Cardiac muscle cell (in vitro differentiated cells and primary cell): Measurements from ENCODE around the gene LRRC32. TPM values are rescaled to one million over a fixed set of nuclear protein-coding genes. Genes with fewer than 3 reads are reported as not detected.

Experiments used
- DNase-seq, 2 donors: peaks; one replicate each; pipeline versions ENCODE4 v3.0.0 to v3.0.0-alpha.2; 2010 to 2017; ENCODE audit warnings: low read depth in 1 of 2, low spot score in 1 of 2
- H3K27ac ChIP-seq: fragments of 200-600 bp; sonication (generic); 2 replicates; pipeline ENCODE4 v1.5.1; 2016
- H3K27me3 ChIP-seq: fragments of 200-600 bp; sonication (generic); 2 replicates; pipeline ENCODE4 v1.6.0; 2016; ENCODE audit warnings: control low read depth
- H3K36me3 ChIP-seq: fragments of 200-600 bp; sonication (generic); 2 replicates; pipeline ENCODE4 v1.5.1; 2016; ENCODE audit warnings: control low read depth
- H3K4me1 ChIP-seq: fragments of 200-600 bp; sonication (generic); 2 replicates; pipeline ENCODE4 v1.8.1; 2017; ENCODE audit warnings: low read depth, mild to moderate bottlenecking, mixed run types
- H3K4me3 ChIP-seq: fragments of 200-600 bp; sonication (generic); 2 replicates; pipeline ENCODE4 v1.5.1; 2016; ENCODE audit warnings: mild to moderate bottlenecking
- H3K9me3 ChIP-seq: fragments of 200-600 bp; sonication (generic); 2 replicates; pipeline ENCODE4 v1.5.1; 2017; ENCODE audit warnings: low read depth, mild to moderate bottlenecking, control low read depth
- polyA plus RNA-seq: library from polyadenylated mRNA; unstranded; fragments of >200 nt; fragmentation: Nextera tagmentation; extraction: Ambion mirVana; gene quantifications from 2 replicates; pipeline ENCODE4 v1.2.1, GENCODE V29; 2016
- total RNA-seq: library from RNA; depleted of rRNA; stranded (reverse); fragments of >200 nt; gene quantifications from 2 replicates; pipeline ENCODE4 v1.2.3, GENCODE V29; 2016
- TF ChIP-seq, protein P1 (sequence below): IDR thresholded peaks from 2 replicates; pipeline ENCODE4 v1.5.1; 2012; ENCODE audit warnings: low read depth, mild to moderate bottlenecking, low read length

Gene LRRC32
- total and polyA plus RNA-seq, 2 experiments from 2014 or later, result 6.3 to 21.8 TPM

GRCh38 chr11:76623884-76624419 lies 46.6 kb downstream of the LRRC32 start:
- H3K9me3 ChIP-seq, result no peaks in the 10 kb centered on the region
- H3K27me3 ChIP-seq, result no peaks in the 10 kb centered on the region
- no peak overlapping the region for H3K4me3 ChIP-seq
- H3K4me1 ChIP-seq, result peaks cover 36% of the 10 kb centered on the region
- H3K36me3 ChIP-seq, result no peaks in the 10 kb centered on the region
- TF ChIP-seq, protein P1, sequence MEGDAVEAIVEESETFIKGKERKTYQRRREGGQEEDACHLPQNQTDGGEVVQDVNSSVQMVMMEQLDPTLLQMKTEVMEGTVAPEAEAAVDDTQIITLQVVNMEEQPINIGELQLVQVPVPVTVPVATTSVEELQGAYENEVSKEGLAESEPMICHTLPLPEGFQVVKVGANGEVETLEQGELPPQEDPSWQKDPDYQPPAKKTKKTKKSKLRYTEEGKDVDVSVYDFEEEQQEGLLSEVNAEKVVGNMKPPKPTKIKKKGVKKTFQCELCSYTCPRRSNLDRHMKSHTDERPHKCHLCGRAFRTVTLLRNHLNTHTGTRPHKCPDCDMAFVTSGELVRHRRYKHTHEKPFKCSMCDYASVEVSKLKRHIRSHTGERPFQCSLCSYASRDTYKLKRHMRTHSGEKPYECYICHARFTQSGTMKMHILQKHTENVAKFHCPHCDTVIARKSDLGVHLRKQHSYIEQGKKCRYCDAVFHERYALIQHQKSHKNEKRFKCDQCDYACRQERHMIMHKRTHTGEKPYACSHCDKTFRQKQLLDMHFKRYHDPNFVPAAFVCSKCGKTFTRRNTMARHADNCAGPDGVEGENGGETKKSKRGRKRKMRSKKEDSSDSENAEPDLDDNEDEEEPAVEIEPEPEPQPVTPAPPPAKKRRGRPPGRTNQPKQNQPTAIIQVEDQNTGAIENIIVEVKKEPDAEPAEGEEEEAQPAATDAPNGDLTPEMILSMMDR, result no peak
- DNase-seq, result peak in 1 of 2 donors; percentile 31
- peak overlapping the region; percentile 90 for H3K27ac ChIP-seq

- no peaks in the 10 kb centered on the region for H3K9me3 ChIP-seq
- peak overlapping the region; percentile 90 for H3K27ac ChIP-seq
- DNase-seq, result peak in 1 of 2 donors; percentile 71
- H3K4me1 ChIP-seq, result peaks cover 36% of the 10 kb centered on the region
- no peaks in the 10 kb centered on the region for H3K27me3 ChIP-seq
- H3K36me3 ChIP-seq, result no peaks in the 10 kb centered on the region
- H3K4me3 ChIP-seq, result no peak overlapping the region
- TF ChIP-seq, protein P1, result no peak
Observed at GRCh38 chr11:76623171-76623883, 47.2 kb downstream of the LRRC32 start.

DNA sequence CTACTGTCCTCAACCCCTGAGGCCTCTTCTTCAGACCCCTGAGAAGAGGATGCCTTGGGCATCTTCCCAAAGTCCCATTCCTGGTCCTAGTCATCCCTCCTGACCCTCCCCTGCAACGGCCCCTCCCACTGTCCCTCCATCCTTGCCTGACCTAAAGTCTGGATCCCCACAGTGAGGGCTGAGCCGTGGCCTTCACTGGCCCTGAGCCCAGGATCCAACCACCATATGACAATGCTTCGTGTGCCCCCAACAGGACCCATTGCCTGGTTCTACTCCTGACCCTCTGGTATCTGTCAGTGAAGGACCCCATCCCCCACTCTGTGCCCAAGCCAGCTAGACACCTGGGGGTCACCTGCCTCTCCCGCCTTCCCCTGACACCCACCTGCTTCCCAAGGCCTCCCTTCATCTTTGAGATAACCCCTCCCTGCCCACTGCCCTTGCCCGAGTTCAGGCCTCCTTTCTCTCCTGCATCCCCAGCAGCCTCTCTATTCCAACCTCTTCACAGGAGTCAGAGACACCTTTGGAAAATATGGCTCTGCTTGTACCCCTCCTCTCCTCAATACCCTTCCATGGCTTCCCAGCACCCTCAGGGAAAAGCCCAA lies 48.0 kb downstream of the LRRC32 start:
- H3K27ac ChIP-seq, result peak overlapping the region; percentile 90

GRCh38 chr11:76621868-76622267 lies 48.7 kb downstream of the LRRC32 start:
- peak in 1 of 2 donors; percentile 71 for DNase-seq
- TF ChIP-seq, protein P1, result no peak
- H3K9me3 ChIP-seq, result no peaks in the 10 kb centered on the region
- no peaks in the 10 kb centered on the region for H3K27me3 ChIP-seq
- H3K4me3 ChIP-seq, result no peak overlapping the region
- peak overlapping the region; percentile 90 for H3K27ac ChIP-seq
- peaks cover 36% of the 10 kb centered on the region for H3K4me1 ChIP-seq
- H3K36me3 ChIP-seq, result no peaks in the 10 kb centered on the region

More for the DNA sequence above, 48.0 kb downstream of the LRRC32 start:
- Histone ChIP-seq H3K27me3 (no peaks in the 10 kb centered on the region), H3K4me3 (no peak overlapping the region), H3K36me3 (no peaks in the 10 kb centered on the region), H3K4me1 (peaks cover 36% of the 10 kb centered on the region), H3K9me3 (no peaks in the 10 kb centered on the region)
- no peak for DNase-seq
- TF ChIP-seq, protein P1, result no peak

GRCh38 chr11:76621466-76621865 lies 49.1 kb downstream of the LRRC32 start:
- no peaks in the 10 kb centered on the region for H3K9me3 ChIP-seq
- no peaks in the 10 kb centered on the region for H3K27me3 ChIP-seq
- no peak overlapping the region for H3K4me3 ChIP-seq
- H3K27ac ChIP-seq, result no peak overlapping the region
- TF ChIP-seq, protein P1, result no peak
- no peaks in the 10 kb centered on the region for H3K36me3 ChIP-seq
- peaks cover 36% of the 10 kb centered on the region for H3K4me1 ChIP-seq
- DNase-seq, result no peak
